G401.6 (cell line): Measurements from ENCODE around the gene SMC6.

ENCODE experiments used
- FAIRE-seq: peaks from 2 replicates; lab custom pipeline; 2012; peaks lifted over from hg19 to GRCh38; lab: Jason Lieb, UNC

SMC6 gene

GRCh38 chr2:17713291-17713690 is 40.3 kb downstream of the SMC6 start:
- no peak for FAIRE-seq

GRCh38 chr2:17710547-17711248 is 42.9 kb downstream of the SMC6 start:
- FAIRE-seq = no peak

GRCh38 chr2:17709897-17710296 is 43.7 kb downstream of the SMC6 start:
- FAIRE-seq = no peak

- peak; percentile 58 for FAIRE-seq
Observed at GRCh38 chr2:17708501-17708900, 45.1 kb downstream of the SMC6 start.

- no peak for FAIRE-seq
Observed at GRCh38 chr2:17706845-17707244, 46.8 kb downstream of the SMC6 start.

- no peak for FAIRE-seq
Observed at GRCh38 chr2:17690776-17691175, 62.8 kb downstream of the SMC6 start.

- no peak for FAIRE-seq
Observed at GRCh38 chr2:17689010-17689409, 64.6 kb downstream of the SMC6 start.

- no peak for FAIRE-seq
Observed at GRCh38 chr2:17688600-17688999, 65.0 kb downstream of the SMC6 start.

- no peak for FAIRE-seq
Observed at GRCh38 chr2:17683981-17684380, 69.6 kb downstream of the SMC6 start.

GRCh38 chr2:17682098-17682857 is 71.3 kb downstream of the SMC6 start:
- no peak for FAIRE-seq

- no peak for FAIRE-seq
Observed at GRCh38 chr2:17680119-17680518, 73.5 kb downstream of the SMC6 start.

GRCh38 chr2:17674817-17675216 is 78.8 kb downstream of the SMC6 start:
- FAIRE-seq = peak; percentile 6

- FAIRE-seq = no peak
Observed at GRCh38 chr2:17672583-17673317, 80.9 kb downstream of the SMC6 start.

GRCh38 chr2:17667898-17668297 is 85.7 kb downstream of the SMC6 start:
- no peak for FAIRE-seq

- FAIRE-seq = no peak
Observed at GRCh38 chr2:17664534-17664933, 89.1 kb downstream of the SMC6 start.

- no peak for FAIRE-seq
Observed at GRCh38 chr2:17662723-17663122, 90.9 kb downstream of the SMC6 start.

GRCh38 chr2:17661460-17661859 is 92.2 kb downstream of the SMC6 start:
- no peak for FAIRE-seq

- FAIRE-seq = no peak
Observed at GRCh38 chr2:17660219-17660618, 93.4 kb downstream of the SMC6 start.

- FAIRE-seq = no peak
Observed at GRCh38 chr2:17658251-17658843, 95.3 kb downstream of the SMC6 start.

GRCh38 chr2:17657759-17658158 is 95.9 kb downstream of the SMC6 start:
- no peak for FAIRE-seq

- no peak for FAIRE-seq
Observed at GRCh38 chr2:17652681-17653394, 100.8 kb downstream of the SMC6 start.

GRCh38 chr2:17649026-17649425 is 104.6 kb downstream of the SMC6 start:
- FAIRE-seq = no peak
